ELF-1 (cell line): Measurements from ENCODE around the gene LMF1.

Source experiments
- DNase-seq: peaks from one replicate; pipeline ENCODE4 v3.0.0-alpha.2; 2016; ENCODE audit warnings: low read depth, low spot score

Gene LMF1

DNA sequence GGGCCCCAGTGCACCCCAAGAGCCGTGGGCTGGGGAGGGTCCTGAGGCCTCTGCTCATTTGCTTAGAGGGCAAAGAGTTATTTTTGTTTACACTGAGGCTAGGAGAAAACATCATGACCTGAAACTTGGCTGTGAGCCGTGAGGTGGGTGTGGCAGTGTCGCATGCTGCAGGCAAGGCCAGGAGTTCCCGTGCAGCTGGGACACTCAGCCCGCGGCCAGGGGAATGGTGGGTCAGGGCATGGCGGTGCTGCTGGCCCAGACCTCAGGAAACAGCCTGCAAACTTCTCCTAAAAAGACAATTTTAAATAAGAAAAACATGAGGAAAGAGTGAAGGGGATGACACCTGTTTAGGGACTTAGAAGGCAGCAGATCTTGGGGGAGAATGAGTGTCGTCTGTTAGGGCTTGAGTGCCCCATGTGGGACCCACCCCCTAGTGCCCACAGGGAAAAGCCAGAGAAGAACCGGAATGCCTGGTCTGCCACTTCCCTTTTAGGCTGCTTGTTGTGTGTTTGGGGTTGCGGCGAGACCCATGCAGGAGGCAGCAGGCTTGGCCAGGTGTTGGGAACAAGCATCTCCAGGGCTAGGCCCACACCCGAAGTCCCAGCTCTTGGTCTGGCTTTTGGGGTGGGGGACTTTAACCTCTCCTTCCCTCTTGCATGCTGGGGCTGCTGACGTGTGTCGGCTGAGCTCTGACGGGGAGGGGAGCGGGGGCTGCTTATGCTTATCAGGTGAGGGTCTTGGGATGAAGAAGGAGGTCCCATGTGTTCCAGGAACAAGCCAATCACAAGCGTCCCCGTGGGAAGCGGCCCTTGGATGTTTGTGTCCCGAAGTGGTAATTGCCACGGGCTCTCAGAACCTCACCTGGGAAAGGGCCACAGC is 89.3 kb downstream of the LMF1 start:
- DNase-seq: no peak

DNA sequence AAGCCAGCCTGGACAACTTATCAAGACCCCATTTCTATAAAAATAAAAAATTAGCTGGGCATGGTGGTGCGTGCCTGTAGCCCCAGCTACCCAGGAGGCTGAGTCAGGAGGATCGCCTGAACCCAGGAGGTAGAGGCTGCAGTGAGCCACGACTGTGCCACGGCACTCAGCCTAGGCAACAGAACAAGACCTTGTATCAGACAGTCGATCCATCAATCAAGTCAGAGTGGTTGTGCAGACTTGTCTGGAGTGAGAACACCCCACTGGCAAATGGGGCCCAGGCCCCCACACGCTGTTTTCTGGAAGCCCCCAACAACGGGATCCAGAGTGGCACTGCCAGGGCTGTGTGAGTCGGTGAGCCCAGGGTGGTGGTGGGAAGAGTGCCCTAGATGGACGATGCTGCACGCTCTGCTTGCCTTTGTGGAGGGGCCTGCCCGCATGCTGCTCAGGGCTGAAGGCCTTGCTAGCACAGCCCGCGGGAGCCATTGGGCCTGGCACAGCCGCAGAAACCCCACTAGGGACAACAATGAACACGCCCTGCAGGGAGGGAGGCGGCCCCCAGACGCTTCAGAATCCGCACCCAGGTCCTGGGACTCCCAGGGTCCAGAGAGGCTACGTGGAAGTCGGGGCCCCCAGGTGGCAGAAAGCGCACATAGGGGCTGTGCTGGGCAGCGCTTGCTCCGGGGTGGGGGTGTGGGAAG is 90.2 kb downstream of the LMF1 start:
- DNase-seq: no peak

DNA sequence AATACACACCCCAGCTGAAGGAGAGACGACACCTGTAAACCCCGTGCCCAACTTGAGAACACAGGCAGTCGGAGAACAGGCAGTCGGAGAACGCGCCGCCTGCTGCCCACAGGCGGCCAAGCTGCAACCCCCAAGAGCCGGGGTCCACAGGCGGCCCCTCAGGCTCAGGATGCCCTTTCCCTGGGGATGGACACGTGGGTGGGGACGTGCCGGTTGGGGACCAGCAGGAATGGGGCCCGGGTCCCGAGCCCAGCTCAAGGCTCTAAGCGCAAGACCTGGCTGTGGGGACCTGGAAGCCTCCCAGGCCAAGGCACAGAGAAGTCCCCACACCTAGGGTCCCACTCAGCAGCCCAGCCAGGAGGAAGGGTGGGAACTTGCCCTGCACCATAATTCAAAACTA is 90.8 kb downstream of the LMF1 start:
- DNase-seq: no peak

- DNase-seq: no peak
Observed at GRCh38 chr16:879461-879861, 91.3 kb downstream of the LMF1 start.

- no peak for DNase-seq
Observed at GRCh38 chr16:878886-879285, 91.9 kb downstream of the LMF1 start.

DNA sequence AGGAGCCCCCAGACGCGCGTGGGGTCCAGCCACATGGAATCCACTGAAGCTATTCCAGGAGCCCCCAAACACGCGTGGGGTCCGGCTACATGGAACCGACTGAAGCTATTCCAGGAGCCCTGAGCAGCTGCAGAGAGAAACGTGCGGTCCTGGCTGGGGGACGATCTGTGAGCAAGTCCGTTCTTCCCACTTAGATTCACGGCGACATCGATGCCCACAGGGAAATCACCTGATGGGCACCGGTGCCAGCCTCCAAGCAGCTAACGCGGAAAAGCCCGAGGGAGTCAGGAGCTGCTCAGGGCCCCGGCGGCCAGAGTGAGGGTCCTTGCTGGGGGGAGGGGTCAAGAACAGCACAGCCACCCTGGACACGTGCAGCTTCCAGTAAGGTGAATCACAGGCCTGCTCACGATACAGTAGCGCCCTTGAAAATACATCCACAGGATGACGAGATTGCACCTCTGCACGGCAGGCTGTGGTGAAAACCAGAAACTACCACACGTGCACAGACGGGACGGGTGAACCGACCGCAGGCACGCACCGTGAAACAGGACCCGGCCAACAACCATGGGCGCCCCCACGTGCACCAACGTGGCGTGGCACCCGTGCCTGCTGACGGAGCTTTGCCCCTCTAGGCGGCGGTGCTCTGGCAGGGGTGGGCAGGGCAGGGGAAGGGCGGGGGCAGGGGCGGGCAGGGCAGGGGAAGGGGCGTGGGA is 92.6 kb downstream of the LMF1 start:
- DNase-seq: peak; percentile 30

DNA sequence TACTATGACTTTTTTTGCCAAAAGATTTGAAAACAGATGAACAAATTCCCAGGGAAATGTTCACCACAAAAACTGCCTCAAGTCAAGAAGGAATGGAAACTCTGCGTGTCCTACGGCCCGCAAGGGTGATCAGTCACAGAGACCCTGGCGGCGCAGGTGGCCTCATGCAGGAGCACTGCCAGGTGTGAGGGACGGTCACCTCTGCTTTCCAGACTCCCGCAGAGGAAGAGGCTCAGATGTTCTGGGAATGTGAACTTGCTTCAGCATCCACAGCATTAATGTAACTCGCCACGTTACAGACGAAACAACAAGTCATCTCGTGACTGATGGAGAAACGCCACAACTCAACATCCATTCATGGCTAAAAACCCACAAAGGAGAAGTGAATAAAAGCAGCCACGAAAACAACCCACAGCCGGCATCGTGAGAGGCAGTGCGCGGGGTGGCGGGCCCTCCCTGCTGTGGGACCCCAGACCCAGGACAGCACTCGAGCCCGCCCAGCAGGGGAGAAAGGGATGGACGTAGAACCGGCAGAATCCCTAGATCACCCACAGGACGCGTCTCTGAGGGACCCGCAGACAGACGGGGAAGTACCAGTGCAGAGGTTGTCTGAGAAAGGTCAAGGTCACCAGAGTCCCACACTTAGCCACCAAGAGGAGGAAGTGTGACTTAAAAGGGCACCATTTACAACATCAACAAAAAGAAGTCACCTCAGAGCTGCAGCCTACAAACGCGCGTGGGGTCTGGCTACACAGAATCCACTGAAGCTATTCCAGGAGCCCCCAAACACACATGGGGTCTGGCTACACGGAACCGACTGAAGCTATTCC is 93.3 kb downstream of the LMF1 start:
- no peak for DNase-seq

DNA sequence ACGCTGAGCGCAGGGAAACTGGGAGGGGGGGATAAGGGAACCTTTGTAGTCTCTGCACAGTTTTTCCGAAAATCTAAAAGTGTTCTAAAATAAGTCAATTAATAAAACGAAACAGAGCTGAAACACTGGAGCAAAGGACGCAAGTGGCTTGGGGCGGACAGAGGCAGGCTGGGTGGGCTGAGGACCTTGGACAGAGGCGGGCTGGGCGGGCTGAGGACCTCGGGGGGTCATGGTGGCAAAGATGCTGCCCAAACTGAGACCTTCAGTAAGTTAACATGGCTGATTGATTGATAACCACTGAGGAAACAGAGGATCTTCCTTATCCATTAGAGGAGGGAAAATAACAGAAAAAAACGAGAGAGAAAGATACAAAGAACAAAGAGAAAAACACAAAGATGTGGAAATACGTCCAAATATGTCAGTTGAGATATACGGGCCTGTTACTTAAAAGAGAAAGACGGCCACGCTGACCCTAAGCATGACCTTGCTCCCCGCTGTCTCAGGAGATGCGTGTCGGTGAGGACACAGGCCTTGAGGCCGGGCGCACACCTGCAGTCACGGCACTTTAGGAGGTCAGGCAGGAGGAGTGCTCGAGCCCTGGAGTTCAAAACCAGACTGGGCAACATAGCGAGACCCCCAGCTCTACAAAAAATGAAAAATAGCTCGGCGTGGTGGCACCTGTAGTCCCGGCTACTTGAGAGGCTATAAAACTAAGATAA is 94.1 kb downstream of the LMF1 start:
- no peak for DNase-seq

DNA sequence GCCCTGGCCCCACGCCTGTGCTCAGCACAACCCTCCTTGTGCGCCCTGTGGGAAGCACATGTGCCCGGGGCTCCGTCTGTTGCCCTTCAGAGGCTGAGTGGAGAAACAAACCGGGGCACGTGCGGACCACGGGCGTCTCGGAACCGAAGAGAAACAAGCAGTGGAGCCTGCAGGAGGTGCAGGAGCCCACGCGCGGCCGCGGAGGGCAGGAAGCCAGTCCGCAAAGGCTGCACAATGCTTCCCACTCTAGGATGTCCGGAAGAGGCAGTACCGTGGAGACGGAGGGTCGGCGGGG is 94.8 kb downstream of the LMF1 start:
- no peak for DNase-seq

GRCh38 chr16:875182-876040 is 95.4 kb downstream of the LMF1 start:
- no peak for DNase-seq

DNA sequence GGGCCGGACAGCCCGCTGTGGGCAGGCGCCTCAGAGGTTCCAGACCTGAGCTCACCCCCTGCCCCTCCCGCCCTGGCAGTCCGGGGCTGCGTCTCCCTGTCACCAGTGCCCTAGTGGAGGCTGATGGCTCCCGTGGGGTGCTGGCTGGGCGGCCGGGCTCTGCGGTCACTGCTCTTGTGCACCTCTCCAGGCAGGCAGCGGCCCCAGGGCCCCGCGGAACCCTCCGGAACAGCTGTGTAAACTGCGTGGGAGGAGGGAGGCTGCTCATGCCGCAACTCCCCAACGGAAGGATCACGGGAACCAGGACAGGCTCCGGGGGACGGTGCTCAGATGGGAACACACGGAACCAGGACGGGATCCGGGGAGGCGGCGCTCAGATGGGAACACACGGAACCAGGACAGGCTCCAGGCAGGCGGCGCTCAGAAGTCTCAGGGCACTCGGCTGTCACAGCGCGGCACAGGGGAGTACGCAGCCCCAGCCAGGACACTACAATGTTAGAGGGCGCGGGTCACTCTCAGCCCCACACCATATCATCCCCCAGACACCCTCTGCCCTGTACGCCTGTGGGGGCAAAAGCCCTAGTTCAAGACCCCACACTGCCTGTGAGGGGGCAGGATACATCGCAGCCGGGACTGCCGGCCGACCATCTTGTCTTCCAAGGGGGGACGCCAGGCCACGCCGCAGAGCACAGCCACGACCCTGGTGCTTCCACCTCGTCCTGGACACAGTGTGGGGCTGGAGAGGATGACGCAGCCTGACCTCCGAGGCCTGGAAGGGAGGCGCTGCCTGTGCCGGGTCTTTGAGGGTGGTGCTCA is 96.2 kb downstream of the LMF1 start:
- no peak for DNase-seq

DNA sequence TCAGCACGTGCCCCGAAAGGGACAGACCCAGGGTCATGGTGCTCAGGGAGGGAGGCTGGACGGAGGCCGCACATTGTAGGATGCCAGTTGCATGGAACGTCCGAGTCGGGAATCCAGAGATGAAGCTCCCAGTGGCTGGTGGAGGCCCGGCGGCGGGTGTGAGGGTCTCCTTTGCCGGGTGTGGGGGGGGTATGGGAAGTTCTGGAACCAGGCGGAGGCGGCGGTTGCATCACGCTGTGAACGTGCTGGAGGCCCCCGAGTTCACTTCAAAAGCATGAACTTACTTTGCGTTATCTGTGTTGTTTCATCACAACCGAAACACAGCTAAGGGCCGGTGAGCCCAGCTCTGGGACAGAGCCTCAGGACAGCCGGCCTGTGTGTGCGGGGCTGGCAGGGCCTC is 96.9 kb downstream of the LMF1 start:
- DNase-seq: no peak

- no peak for DNase-seq
Observed at GRCh38 chr16:873243-873661, 97.5 kb downstream of the LMF1 start.

- no peak for DNase-seq
Observed at GRCh38 chr16:872436-873242, 98.1 kb downstream of the LMF1 start.

GRCh38 chr16:871562-872345 is 99.0 kb downstream of the LMF1 start:
- no peak for DNase-seq

DNA sequence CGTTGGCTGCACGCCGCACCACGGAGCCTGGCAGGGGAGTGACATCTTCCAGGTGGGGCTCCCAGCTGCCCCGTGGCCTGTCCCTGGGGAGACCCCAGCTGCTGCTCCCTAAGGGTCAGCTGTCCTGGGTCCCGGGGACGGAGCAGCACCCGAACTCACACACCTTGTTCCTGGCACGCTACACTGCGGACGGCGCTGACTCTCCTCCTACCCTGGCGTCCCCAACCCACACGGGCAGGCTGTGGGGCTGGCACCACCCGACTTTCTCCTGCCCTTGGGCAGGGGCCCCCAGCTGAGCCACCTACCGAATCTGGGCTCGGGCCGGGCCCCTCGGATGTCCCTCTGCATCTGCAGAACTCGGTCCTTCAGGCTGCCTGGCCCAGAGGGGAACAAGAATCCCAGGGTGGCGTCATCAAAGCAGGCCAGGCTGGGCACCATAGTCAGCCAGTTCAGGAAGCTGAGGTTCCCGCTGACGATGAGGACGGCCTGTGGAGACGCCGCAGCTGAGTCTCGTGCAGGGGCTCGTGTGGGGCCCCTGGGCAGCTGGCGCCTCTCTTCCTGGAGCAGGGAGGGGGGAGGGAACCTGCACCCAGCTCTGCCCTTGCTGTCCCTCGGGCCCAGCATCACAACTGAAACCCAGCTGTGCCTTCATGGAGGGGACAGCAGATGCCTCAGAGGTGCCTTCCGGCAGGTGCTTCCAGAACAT is 99.8 kb downstream of the LMF1 start:
- DNase-seq: no peak
